Keratinocyte (primary cell): ENCODE data around the gene ITGB5. TPM values are rescaled to one million over a fixed set of nuclear protein-coding genes. Genes with fewer than 3 reads are reported as not detected.

Experiments
- DNase-seq: peaks from one replicate; pipeline ENCODE4 v3.0.0-alpha.2; 2011; ENCODE audit warnings: low read depth, missing footprints, low spot score
- FAIRE-seq: peaks from 2 replicates; lab custom pipeline; 2011; peaks lifted over from hg19 to GRCh38; lab: Jason Lieb, UNC
- H2AFZ ChIP-seq: 2 replicates; pipeline ENCODE4 v1.6.0; 2012; ENCODE audit warnings: low read length, control low read depth, inconsistent platforms; ENCODE audit not compliant: control insufficient read depth
- H3K27ac ChIP-seq: 2 replicates; pipeline ENCODE4 v1.5.1; 2011; ENCODE audit warnings: low read length; ENCODE audit not compliant: control insufficient read depth, insufficient read depth
- H3K27me3 ChIP-seq: 3 replicates; pipeline ENCODE4 v1.6.0; 2011; ENCODE audit warnings: low read length; ENCODE audit not compliant: control insufficient read depth, insufficient read depth; ENCODE audit errors: extremely low read depth
- H3K36me3 ChIP-seq, 2 experiments: 2 replicates in 1 of 2; 3 replicates in 1 of 2; pipeline ENCODE4 v1.5.1; 2011; ENCODE audit warnings: low read length in 2 of 2, mild to moderate bottlenecking in 1 of 2; ENCODE audit not compliant: control insufficient read depth in 2 of 2, insufficient read depth in 2 of 2; ENCODE audit errors: extremely low read depth in 1 of 2
- H3K4me1 ChIP-seq: 3 replicates; pipeline ENCODE4 v1.5.1; 2011; ENCODE audit warnings: low read length; ENCODE audit not compliant: control insufficient read depth, insufficient read depth; ENCODE audit errors: extremely low read depth
- H3K4me2 ChIP-seq: 3 replicates; pipeline ENCODE4 v1.6.0; 2011; ENCODE audit warnings: low read depth, low read length; ENCODE audit not compliant: control insufficient read depth, insufficient read depth; ENCODE audit errors: extremely low read depth
- H3K4me3 ChIP-seq, 3 experiments: fragments of 200-600 bp in 1 of 3; sonication (generic) in 1 of 3; 2 replicates in 2 of 3; 3 replicates in 1 of 3; pipeline ENCODE4 v1.5.1; 2011 to 2016; ENCODE audit warnings: low read length in 3 of 3, mild to moderate bottlenecking in 3 of 3, control low read depth in 2 of 3, inconsistent platforms in 1 of 3, low read depth in 1 of 3, mixed read lengths in 1 of 3, mixed run types in 1 of 3, moderate library complexity in 1 of 3; ENCODE audit not compliant: control insufficient read depth in 2 of 3, insufficient read depth in 2 of 3; ENCODE audit errors: extremely low read depth in 1 of 3
- H3K79me2 ChIP-seq: 2 replicates; pipeline ENCODE4 v1.6.0; 2012; ENCODE audit warnings: low read length; ENCODE audit not compliant: control insufficient read depth, insufficient read depth
- H3K9ac ChIP-seq: 3 replicates; pipeline ENCODE4 v1.6.0; 2011; ENCODE audit warnings: low read length; ENCODE audit not compliant: control insufficient read depth, insufficient read depth; ENCODE audit errors: extremely low read depth
- H3K9me1 ChIP-seq: 3 replicates; pipeline ENCODE4 v1.6.0; 2011; ENCODE audit warnings: low read length; ENCODE audit not compliant: control insufficient read depth, insufficient read depth; ENCODE audit errors: extremely low read depth
- H3K9me3 ChIP-seq: 2 replicates; pipeline ENCODE4 v1.5.1; 2012; ENCODE audit warnings: low read depth, low read length; ENCODE audit not compliant: control insufficient read depth
- H4K20me1 ChIP-seq: 3 replicates; pipeline ENCODE4 v1.6.0; 2011; ENCODE audit warnings: low read length; ENCODE audit not compliant: control insufficient read depth, insufficient read depth; ENCODE audit errors: extremely low read depth
- EZH2 ChIP-seq: IDR thresholded peaks from one replicate; pipeline ENCODE4 v1.6.1; 2012; ENCODE audit warnings: inconsistent platforms, mild to moderate bottlenecking, low read length, moderate library complexity
- dilution Hi-C: fragments of 300-500 bp; cut with MboI; formaldehyde crosslinking; loops from one replicate; pipeline ENCODE4 v1.7.0; 2020; ENCODE audit warnings: low sequenced_read_pairs; ENCODE audit not compliant: extremely low pct_ligation_motif_present
- polyA plus RNA-seq, 5 experiments: library from polyadenylated mRNA; depleted of rRNA in 3 of 5; stranded (reverse) in 3 of 5; stranded (forward) in 1 of 5; unstranded in 1 of 5; fragments of >200 nt; gene quantifications; 1 replicate in 1 of 5; 2 replicates in 3 of 5; 3 replicates in 1 of 5; pipeline versions ENCODE4 v1.2.1 to v1.2.3, GENCODE V29; 2011 to 2012; ENCODE audit warnings: missing spikeins in 2 of 5, low read depth in 1 of 5, low replicate concordance in 1 of 5
- TF ChIP-seq, protein P1 (sequence below), 3 experiments: IDR thresholded peaks in 1 of 3; conservative IDR thresholded peaks in 1 of 3; optimal IDR thresholded peaks in 1 of 3; 2 replicates in 2 of 3; 3 replicates in 1 of 3; pipeline versions ENCODE3 to v1.5.1; 2011; ENCODE audit warnings: low read length in 3 of 3, mild to moderate bottlenecking in 3 of 3, moderate library complexity in 2 of 3, control low read depth in 1 of 3, inconsistent platforms in 1 of 3; ENCODE audit not compliant: insufficient read depth in 2 of 3; ENCODE audit errors: extremely low read depth in 1 of 3

The ITGB5 gene
- polyA plus RNA-seq, 1 donor (not counting 4 experiments of a cell fraction or from before 2014, with no cell fraction given) = 136 TPM

GRCh38 chr3:124876401-124876878, 10.7 kb downstream of the ITGB5 start:
- Histone ChIP-seq H4K20me1 (no peaks in the 10 kb centered on the region), H3K27me3 (no peaks in the 10 kb centered on the region), H3K79me2 (peaks cover 60% of the 10 kb centered on the region), H3K4me1 (peaks cover 39% of the 10 kb centered on the region), H3K4me3 (no peak overlapping the region), H3K27ac (no peak overlapping the region), H2AFZ (no peak overlapping the region), H3K4me2 (no peak overlapping the region), H3K9me3 (no peaks in the 10 kb centered on the region), H3K9ac (no peak overlapping the region), H3K36me3 (peaks cover under 1 to 10% of the 10 kb centered on the region in 2 experiments), H3K9me1 (no peaks in the 10 kb centered on the region)
- FAIRE-seq (no peak), DNase-seq (no peak)
- TF ChIP-seq, protein P1, sequence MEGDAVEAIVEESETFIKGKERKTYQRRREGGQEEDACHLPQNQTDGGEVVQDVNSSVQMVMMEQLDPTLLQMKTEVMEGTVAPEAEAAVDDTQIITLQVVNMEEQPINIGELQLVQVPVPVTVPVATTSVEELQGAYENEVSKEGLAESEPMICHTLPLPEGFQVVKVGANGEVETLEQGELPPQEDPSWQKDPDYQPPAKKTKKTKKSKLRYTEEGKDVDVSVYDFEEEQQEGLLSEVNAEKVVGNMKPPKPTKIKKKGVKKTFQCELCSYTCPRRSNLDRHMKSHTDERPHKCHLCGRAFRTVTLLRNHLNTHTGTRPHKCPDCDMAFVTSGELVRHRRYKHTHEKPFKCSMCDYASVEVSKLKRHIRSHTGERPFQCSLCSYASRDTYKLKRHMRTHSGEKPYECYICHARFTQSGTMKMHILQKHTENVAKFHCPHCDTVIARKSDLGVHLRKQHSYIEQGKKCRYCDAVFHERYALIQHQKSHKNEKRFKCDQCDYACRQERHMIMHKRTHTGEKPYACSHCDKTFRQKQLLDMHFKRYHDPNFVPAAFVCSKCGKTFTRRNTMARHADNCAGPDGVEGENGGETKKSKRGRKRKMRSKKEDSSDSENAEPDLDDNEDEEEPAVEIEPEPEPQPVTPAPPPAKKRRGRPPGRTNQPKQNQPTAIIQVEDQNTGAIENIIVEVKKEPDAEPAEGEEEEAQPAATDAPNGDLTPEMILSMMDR (optimal IDR thresholded peaks at IDR 0.05 in 1 of 3, IDR thresholded peaks at IDR 0.05 in 1 of 3, conservative IDR thresholded peaks at IDR 0.05 in 1 of 3; ENCODE audit: extremely low read depth in 1 of 3, insufficient read depth in 2 of 3, low read length in 3 of 3) = no peak
- TF ChIP-seq EZH2 = no peak
- dilution Hi-C loops = no loop called here

- no peaks in the 10 kb centered on the region for H4K20me1 ChIP-seq
- peaks cover 56% of the 10 kb centered on the region for H3K79me2 ChIP-seq
- FAIRE-seq = no peak
Observed at GRCh38 chr3:124873226-124873625, 13.9 kb downstream of the ITGB5 start.

More at GRCh38 chr3:124873226-124873625, 13.9 kb downstream of the ITGB5 start:
- no peak for TF ChIP-seq EZH2
- TF ChIP-seq, protein P1 (optimal IDR thresholded peaks at IDR 0.05 in 1 of 3, IDR thresholded peaks at IDR 0.05 in 1 of 3, conservative IDR thresholded peaks at IDR 0.05 in 1 of 3; ENCODE audit: extremely low read depth in 1 of 3, insufficient read depth in 2 of 3, low read length in 3 of 3) = no peak
- DNase-seq = no peak
- dilution Hi-C loops = no loop called here
- Histone ChIP-seq H3K4me1 (peaks cover 37% of the 10 kb centered on the region), H3K27ac (no peak overlapping the region), H3K9me3 (no peaks in the 10 kb centered on the region), H3K9me1 (no peaks in the 10 kb centered on the region), H3K27me3 (no peaks in the 10 kb centered on the region), H2AFZ (no peak overlapping the region), H3K36me3 (peaks cover 7 to 12% of the 10 kb centered on the region in 2 experiments), H3K4me2 (no peak overlapping the region), H3K9ac (no peak overlapping the region), H3K4me3 (no peak overlapping the region)
